Epithelial cell of umbilical artery (primary cell): Measurements from ENCODE around the gene RPS3. TPM values are rescaled to one million over a fixed set of nuclear protein-coding genes. Genes with fewer than 3 reads are reported as not detected.

Source experiments
- total RNA-seq: library from RNA; depleted of rRNA; stranded (reverse); fragments of >200 nt; gene quantifications from 2 replicates; pipeline ENCODE4 v1.2.3, GENCODE V29; 2014

Gene RPS3
- total RNA-seq: 3,189 and 3,408 TPM in 2 replicates

GRCh38 chr11:75399344-75400145 lies at the start of gene RPS3:
TSS of gene RPS3 (plus strand) at chr11:75399518. CDS start at chr11:75399548, 30 bp downstream.

GRCh38 chr11:75351541-75351790 lies 47.9 kb upstream of the RPS3 start, which contains the start of gene ARRB1:
TSS of gene ARRB1 (minus strand) at chr11:75351661. CDS start at chr11:75351607, 54 bp downstream.

GRCh38 chr11:75432911-75433321 lies 33.6 kb downstream of the RPS3 start, which contains the start of gene KLHL35:
TSS of gene KLHL35 (minus strand) at chr11:75433203. CDS start at chr11:75430629, 2,574 bp downstream.

Other genes starting within 250 kb of the RPS3 start
- gene SLCO2B1, start 248.4 kb upstream of the RPS3 start, total RNA-seq: 0.30 TPM in 1 of 2 replicates, not detected in the other
- gene TPBGL, start 158.7 kb upstream of the RPS3 start, total RNA-seq: under 0.01 TPM in 1 of 2 replicates, not detected in the other
- gene ARRB1, start 47.9 kb upstream of the RPS3 start, total RNA-seq: 52.0 and 83.9 TPM in 2 replicates
- gene KLHL35, start 33.7 kb downstream of the RPS3 start, total RNA-seq: 0.30 and 2.9 TPM in 2 replicates
- 10.1 and 19.1 TPM in 2 replicates for gene GDPD5, start 126.4 kb downstream of the RPS3 start, total RNA-seq
- gene SERPINH1, start 162.7 kb downstream of the RPS3 start, total RNA-seq: 633 and 813 TPM in 2 replicates